Loucy (cell line): ENCODE results near the gene CFAP251.

Source experiments
- CTCF ChIP-seq: fragments of 200-600 bp; sonication (generic); conservative IDR thresholded peaks from 2 replicates; pipeline ENCODE4 v1.5.1; 2014; ENCODE audit warnings: mild to moderate bottlenecking, antibody characterized with exemption, low read length
- EZH2phosphoT487 ChIP-seq: fragments of 200-600 bp; IDR thresholded peaks from 2 replicates; pipeline ENCODE4 v1.6.1; 2018; ENCODE audit warnings: antibody characterized with exemption, mild to moderate bottlenecking, moderate library complexity, borderline replicate concordance

- no peak for TF ChIP-seq CTCF
- TF ChIP-seq EZH2phosphoT487 = no peak
These were observed 35.1 kb upstream of the CFAP251 start for GRCh38 chr12:121883315-121883660.
